ENCODE measurements around the gene CENPO.
A peak's percentile ranks its signal among the peaks of the same experiment; 100 is the strongest.
"Not testable (repeated sequence)": the region's sequence is repeated elsewhere in the genome, so short reads cannot be mapped to it uniquely, and the experiment has no call there.

CENPO gene

DNA sequence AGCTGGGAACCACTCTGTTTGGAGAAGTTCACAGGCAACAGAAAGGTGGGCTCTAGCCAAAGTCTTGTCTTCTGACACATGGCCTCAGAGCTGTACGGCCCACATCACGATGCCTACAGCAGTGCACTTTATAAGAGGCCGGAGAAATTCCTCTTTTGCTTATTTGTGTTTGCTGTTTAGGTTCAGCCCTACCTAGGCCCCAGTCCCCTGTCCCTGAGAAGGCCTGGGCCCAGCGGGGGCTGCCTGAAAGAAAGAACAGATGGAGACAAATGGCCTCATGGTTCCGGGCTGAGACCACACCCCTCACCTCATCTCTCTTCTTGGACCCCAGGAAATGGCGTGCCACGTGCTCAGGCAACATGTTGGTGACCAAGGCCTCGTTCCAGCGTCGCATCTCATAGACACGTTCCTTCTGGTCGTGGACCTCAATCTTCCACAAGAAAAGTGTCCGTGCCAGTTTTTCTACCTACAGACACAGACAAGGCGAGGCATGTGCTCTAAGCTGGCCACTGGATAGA is 30.9 kb downstream of the CENPO start:
- no peak for DNase-seq (ENCODE audit: low read depth)

GRCh38 chr2:24824966-24825882 is 32.0 kb downstream of the CENPO start:
- DNase-seq (ENCODE audit: low read depth): peak; percentile 25

DNA sequence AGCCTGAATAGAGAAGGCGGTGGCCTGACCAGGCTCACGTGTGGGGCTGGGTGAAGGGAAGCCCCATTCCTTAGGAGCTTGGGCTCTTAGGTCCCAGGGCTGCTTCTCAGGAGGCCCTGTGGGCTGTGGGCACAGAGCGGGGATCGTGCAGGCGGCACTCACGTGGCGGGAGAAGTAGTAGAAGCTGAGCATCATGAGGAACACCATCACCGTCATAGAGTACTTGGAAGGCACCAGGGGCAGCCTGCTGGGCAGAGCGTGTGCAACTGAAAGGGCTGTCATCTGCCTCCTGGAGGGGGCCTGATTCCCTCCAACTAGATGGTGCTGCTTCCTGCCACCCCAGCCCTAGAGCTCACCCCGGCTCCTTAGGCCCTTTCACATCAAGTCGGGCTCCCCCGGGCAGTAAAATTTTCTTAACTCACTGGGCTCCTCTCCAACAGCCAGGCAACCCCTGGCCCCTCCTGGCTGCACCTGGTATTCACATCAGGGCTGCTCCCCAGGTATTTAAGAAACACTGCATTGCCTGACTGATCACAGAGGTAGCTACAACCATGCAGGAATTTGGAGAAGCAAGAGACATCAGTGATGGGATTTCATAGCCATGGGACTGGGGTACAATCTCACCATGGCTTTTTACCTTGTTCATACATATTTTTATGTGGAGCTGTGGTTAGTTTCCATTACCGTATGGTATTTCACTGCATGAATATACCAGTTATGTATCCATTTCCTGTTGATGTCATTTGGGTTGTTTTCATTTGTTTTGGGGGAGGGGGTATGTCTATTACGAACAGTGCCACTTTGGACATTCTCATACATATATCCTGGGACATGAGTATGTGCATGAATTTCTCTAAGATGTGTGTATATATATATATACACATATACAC is 32.9 kb downstream of the CENPO start:
- no peak for DNase-seq (ENCODE audit: low read depth)

DNA sequence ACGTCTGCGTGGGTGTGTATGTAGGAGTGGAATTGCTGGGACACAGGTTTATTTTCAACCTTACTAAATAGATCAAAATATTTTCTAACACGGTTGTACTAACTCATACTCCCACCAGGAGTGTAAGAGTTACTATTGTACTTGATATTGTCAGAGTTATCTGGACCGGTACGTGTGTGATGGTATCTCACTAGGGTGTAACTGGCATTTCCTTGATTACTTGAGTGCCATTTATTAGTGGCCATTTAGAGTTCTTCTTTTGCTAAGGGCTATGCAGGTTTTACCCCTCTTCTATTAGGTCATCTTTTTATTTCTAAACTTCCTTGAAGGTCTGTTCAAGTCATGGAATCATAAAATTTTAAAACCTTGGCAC is 33.5 kb downstream of the CENPO start:
- no peak for DNase-seq (ENCODE audit: low read depth)

GRCh38 chr2:24827321-24828237 is 34.4 kb downstream of the CENPO start:
- DNase-seq (ENCODE audit: low read depth): peak; percentile 54

DNA sequence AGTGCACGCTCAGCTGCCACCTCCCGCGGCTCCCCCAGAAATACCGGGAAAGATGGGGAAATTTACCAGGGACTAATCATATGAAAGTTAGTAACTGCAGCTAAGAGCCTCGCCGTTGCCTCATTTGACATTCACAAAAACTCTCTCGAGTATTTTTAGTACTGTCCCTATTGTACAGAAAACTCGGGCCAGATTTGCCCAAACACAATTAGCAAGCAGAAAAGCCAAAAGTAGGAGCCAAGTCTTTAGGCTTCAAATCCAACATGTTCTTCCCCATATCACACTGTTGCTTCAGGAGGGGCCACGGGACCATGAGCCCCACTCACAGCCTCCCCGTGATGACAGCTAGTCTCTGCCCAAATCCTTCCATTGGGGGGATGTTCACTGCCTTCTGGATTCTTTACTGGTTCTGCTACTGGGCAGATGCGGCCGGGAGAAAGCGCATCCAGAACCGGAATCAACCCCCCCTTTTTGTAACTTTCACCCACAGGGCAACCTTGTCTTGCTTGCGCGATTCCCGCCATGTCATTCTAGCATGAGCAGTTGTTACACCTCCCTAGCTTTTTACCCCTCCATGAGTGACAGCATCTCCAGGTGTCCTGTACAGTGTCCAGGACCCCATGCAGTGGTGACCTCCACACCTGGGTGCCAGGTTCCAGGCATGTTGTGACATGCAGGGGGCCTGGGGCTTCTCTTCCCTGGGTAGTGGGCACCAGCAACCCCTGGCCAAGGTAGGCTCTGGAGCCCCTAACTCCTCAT is 35.2 kb downstream of the CENPO start:
- no peak for DNase-seq (ENCODE audit: low read depth)

DNA sequence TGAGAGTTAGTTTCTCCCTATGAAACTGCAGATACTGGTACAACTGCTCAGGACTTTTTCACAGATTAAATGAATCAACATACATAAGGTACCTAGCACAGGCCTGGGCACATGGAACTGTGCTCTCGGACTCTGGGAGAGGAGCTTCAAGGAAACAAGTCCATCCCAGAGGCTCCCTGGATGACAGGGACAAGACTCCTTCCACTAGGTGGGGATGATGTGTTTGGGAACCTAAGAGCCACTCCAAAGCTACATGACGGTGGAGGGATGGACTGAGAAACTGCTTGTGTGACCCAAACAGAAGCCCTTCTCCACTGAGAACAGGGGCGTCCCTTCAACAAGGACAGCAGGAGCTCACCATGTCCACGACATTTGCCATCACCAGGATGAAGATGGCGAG is 37.1 kb downstream of the CENPO start:
- DNase-seq (ENCODE audit: low read depth): no peak

DNA sequence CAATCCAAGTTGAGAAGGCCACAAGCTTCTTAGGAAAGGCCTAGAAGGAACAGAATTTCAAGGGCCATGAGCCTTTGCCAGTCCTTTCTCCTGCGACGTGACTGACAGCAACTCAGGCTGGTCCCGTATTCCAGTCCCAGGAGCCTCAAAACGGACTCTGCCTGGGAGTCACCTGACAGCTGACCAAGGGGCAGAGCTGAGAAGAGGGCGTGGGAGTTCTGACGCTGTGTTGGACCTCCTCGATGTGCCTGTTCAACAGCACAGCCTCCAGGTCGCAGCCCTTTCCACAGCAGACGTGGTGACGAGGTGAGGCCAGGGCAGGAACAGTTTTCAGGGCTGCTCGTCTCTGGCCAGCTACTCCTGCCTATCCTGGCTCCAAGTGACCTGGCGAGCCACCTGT is 37.6 kb downstream of the CENPO start:
- DNase-seq (ENCODE audit: low read depth): no peak

GRCh38 chr2:24831221-24832072 is 38.2 kb downstream of the CENPO start:
- no peak for DNase-seq (ENCODE audit: low read depth)

- DNase-seq (ENCODE audit: low read depth): no peak
Observed at GRCh38 chr2:24832073-24832461, 38.8 kb downstream of the CENPO start.

GRCh38 chr2:24832521-24832920 is 39.3 kb downstream of the CENPO start:
- DNase-seq (ENCODE audit: low read depth): no peak

DNA sequence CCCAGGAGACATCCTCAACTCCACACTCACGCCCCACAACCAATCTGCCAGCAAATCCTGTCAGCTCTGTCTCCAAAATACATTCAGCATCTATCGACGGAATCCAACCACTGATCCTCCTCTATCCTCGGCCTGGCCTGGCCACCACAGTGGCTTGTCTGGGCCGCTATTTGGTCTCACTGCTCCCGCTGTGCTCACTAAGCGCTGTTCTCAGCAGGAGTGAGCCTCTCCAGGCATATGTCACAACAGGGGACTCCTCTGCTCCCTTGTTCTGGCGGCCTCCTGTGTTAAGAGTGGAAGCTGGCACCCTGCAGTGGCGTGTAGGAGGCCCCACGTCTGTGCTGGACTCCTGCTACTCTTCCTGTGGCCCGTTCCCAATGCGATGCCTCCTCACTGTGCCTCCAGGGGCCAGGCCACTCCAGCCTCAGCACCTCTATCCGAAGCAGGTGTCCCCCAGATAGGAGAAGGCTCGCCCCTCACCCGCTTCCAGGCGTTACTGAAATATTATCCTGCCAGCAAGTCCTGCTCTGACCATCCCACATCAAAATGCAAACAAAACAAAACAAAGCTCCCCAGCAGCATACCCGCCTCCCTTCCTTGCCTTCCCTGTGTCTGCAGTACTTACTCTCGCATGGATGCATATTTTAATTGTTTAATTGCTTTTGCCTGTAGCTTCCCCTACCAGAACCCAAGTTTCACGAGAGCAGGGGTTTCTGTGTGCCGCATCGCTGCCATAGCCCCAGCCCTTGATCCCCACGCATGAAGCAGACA is 39.9 kb downstream of the CENPO start:
- no peak for DNase-seq (ENCODE audit: low read depth)

DNA sequence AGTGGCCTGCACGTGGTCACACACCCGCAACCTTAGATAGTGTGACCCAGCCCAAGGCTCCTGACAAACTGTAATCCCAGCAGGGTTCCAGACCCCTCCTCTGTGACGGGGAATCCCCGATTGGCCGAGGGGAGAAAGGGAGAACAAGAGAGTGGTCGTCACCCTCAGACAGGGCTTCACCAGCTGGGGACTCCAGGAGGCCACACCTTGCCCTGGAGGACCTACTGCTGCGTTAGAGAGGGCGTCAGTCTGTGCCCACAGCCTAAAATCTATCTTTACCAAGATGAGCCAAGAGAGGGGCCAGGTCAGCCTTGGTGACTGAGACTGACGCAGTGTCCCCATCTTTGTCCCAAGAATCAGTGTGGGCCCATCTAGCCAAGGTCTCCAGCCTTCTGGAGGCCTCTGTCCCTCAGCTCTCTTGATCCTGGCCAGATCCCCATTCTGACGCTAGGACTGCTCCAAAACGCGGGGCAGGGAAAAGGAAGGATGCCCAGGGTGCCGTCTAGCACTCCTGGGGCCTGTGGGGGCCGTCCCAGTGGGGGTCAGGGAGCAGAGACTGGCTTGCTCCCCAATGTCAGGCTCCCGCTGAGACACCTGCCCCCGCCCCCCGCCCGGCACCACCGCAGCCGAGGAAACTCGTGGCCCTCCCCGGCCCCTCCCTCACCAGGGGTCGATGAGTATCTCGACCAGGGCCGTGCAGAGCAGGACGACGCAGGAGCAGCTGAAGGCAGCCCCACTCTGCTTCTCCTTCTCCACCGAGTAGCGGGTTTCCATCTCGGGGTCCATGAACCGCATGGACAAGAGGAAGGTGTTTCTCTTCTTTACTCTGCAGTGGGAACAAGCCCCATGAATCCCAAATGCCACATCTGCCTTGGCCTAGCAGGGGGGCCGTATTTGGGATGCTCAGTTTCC is 40.9 kb downstream of the CENPO start:
- DNase-seq (ENCODE audit: low read depth): no peak

DNA sequence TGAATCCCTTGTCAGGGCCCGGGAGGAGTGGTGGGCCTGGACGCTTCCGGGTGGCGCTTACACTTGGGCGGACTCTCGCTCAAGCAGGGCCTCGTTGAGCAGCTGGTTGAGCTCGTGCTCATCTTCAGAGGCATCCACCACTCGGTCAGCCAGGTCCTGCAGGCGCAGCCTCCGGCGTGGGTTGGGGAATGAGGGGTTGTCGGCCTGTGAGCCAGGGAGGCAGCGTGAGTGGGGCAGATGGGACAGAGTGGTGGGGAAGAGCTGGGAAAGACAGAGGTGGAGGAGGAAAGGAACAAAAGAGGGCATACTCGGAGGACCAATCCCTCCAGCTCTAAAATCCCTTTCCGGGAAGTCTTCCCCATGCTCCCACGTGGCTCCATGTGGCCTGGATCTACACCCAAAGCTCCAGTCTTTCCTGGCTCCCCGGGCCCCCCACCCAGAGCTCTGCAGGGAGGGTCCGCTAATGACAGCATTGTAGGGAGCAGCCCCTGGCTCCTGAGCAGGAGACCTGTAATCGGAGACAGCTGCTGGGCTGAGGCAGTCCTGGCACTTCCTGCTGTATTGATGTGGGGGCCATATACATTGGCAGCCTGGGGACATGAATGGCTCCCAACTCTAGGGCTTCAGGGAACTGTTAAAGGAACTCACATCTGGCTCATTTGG is 41.6 kb downstream of the CENPO start:
- no peak for DNase-seq (ENCODE audit: low read depth)

DNA sequence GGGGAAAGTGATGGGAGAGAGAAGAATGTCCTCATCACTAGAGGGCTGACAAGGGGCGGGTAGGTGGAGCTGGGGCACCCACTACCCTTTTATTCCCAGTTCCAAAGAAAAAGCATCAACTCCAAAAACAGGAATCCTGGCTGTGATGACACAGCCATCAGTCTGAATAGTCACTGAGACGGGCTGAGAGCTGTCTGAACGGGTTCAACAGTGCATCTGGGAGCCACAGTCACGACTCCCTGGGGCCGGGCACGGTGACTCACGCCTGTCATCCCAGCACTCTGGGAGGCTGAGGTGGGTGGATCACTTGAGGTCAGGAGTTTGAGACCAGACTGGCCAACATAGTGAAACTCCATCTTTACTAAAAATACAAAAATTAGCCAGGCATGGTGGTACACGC is 42.2 kb downstream of the CENPO start:
- DNase-seq (ENCODE audit: low read depth): not testable (repeated sequence)

GRCh38 chr2:24836206-24836605 is 43.0 kb downstream of the CENPO start:
- DNase-seq (ENCODE audit: low read depth): no peak

GRCh38 chr2:24836706-24837105 is 43.5 kb downstream of the CENPO start:
- no peak for DNase-seq (ENCODE audit: low read depth)

Data from activated T-cell treated with anti-CD3 and anti-CD28 coated beads for 48 hours (primary cell).